Breast epithelium (tissue), 3 donors: ENCODE data around the gene TMEM126A.

Experiments used
- POLR2A ChIP-seq: fragments of 450-650 bp; IDR thresholded peaks from one replicate; pipeline ENCODE4 v1.6.1; 2016; ENCODE audit warnings: antibody characterized with exemption, mild to moderate bottlenecking, moderate library complexity
- POLR2AphosphoS5 ChIP-seq, 3 donors: sonication (generic); formaldehyde crosslinking; IDR thresholded peaks; one replicate each; pipeline ENCODE4 v1.6.1; 2017; ENCODE audit warnings: antibody characterized with exemption in 3 of 3
- TF ChIP-seq, protein P1 (sequence below), 3 donors: fragments of 450-650 bp; IDR thresholded peaks; one replicate each; pipeline ENCODE4 v1.5.1; 2016 to 2017; ENCODE audit warnings: antibody characterized with exemption in 3 of 3, mild to moderate bottlenecking in 3 of 3, moderate library complexity in 3 of 3

DNA sequence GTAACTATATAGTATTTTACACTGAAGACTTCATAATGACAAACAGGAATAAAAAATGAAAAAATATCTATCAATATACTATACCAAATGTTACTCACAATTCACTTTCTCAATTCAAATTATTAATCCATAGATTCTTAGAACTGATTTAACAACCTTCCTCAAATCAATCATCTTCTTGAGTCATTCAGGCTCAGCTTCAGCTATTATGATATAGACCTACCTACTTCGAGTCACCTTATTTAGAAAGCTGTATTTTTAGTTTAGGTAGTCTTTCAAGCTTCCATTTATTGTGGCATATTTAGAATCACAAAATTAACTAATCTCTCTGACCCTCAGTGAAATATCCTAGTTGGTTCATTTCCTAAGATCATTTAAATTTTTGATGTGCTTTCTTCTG is 9.0 kb downstream of the TMEM126A start:
- TF ChIP-seq, protein P1, sequence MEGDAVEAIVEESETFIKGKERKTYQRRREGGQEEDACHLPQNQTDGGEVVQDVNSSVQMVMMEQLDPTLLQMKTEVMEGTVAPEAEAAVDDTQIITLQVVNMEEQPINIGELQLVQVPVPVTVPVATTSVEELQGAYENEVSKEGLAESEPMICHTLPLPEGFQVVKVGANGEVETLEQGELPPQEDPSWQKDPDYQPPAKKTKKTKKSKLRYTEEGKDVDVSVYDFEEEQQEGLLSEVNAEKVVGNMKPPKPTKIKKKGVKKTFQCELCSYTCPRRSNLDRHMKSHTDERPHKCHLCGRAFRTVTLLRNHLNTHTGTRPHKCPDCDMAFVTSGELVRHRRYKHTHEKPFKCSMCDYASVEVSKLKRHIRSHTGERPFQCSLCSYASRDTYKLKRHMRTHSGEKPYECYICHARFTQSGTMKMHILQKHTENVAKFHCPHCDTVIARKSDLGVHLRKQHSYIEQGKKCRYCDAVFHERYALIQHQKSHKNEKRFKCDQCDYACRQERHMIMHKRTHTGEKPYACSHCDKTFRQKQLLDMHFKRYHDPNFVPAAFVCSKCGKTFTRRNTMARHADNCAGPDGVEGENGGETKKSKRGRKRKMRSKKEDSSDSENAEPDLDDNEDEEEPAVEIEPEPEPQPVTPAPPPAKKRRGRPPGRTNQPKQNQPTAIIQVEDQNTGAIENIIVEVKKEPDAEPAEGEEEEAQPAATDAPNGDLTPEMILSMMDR (IDR thresholded peaks at IDR 0.05) = no peak
- TF ChIP-seq POLR2AphosphoS5 (IDR thresholded peaks at IDR 0.05) (no peak), POLR2A (no peak)
